K562 (cell line): ENCODE results near the gene KNL1. TPM values are rescaled to one million over a fixed set of nuclear protein-coding genes. Genes with fewer than 3 reads are reported as not detected.

Source experiments
- E2F6 ChIP-seq, 2 experiments: IDR thresholded peaks; 2 replicates each; pipeline ENCODE4 v1.6.1; 2011; ENCODE audit warnings: borderline replicate concordance in 1 of 2, control low read depth in 1 of 2, low read depth in 1 of 2, low read length in 1 of 2, mild to moderate bottlenecking in 1 of 2, mixed read lengths in 1 of 2, moderate library complexity in 1 of 2; ENCODE audit not compliant: insufficient read depth in 1 of 2, insufficient read length in 1 of 2, poor library complexity in 1 of 2, severe bottlenecking in 1 of 2; ENCODE audit errors: extremely low read depth in 1 of 2
- FOXK2 ChIP-seq, 2 experiments: fragments of 450-650 bp; IDR thresholded peaks in 1 of 2; conservative IDR thresholded peaks in 1 of 2; 2 replicates each; pipeline ENCODE4 v1.6.1; 2016; ENCODE audit warnings: low read depth in 2 of 2, mild to moderate bottlenecking in 1 of 2
- GABPA ChIP-seq: fragments of 200-800 bp; sonication (Bioruptor generic); conservative IDR thresholded peaks from 2 replicates; pipeline ENCODE4 v1.6.1; 2016; ENCODE audit warnings: low read depth, missing genetic modification characterization, missing compliant biosample characterization
- HES1 ChIP-seq: fragments of 450-650 bp; IDR thresholded peaks from 2 replicates; pipeline ENCODE4 v1.6.1; 2016; ENCODE audit warnings: low read depth, mild to moderate bottlenecking, moderate library complexity
- KHSRP ChIP-seq: fragments of 450-650 bp; IDR thresholded peaks from 2 replicates; pipeline ENCODE4 v1.6.1; 2017
- RHOXF2B ChIP-seq: fragments of 250-450 bp; sonication (Bioruptor Pico); conservative IDR thresholded peaks from 2 replicates; pipeline ENCODE4 v1.5.1; 2021
- SIRT6 ChIP-seq: IDR thresholded peaks from one replicate; pipeline ENCODE4 v1.6.1; 2012; ENCODE audit warnings: low read depth, mild to moderate bottlenecking, control low read depth, inconsistent platforms, low read length, moderate library complexity
- SP2 ChIP-seq: IDR thresholded peaks from 2 replicates; pipeline ENCODE4 v1.6.1; 2011; ENCODE audit warnings: mild to moderate bottlenecking, low read depth, low read length, moderate library complexity; ENCODE audit not compliant: poor library complexity, severe bottlenecking; ENCODE audit errors: extremely low read depth
- SRF ChIP-seq, 2 experiments: fragments of 250-450, 450-650 bp in 1 of 2; sonication (Bioruptor Pico) in 1 of 2; sonication (generic) in 1 of 2; formaldehyde crosslinking; IDR thresholded peaks; 2 replicates each; pipeline versions ENCODE4 v1.5.0 to v1.5.1; 2020 to 2022; ENCODE audit warnings: mild to moderate bottlenecking in 1 of 2, missing genetic modification reagents in 1 of 2
- STAT5B ChIP-seq: fragments of 250-450 bp; sonication (Bioruptor Pico); IDR thresholded peaks from 2 replicates; pipeline ENCODE4 v1.8.0; 2021; ENCODE audit warnings: mild to moderate bottlenecking, inconsistent platforms
- YY1 ChIP-seq, 3 experiments: IDR thresholded peaks; 2 replicates each; pipeline ENCODE4 v1.6.1; 2011; ENCODE audit warnings: low read length in 2 of 3, mild to moderate bottlenecking in 2 of 3, moderate library complexity in 2 of 3, borderline replicate concordance in 1 of 3, control low read depth in 1 of 3, low read depth in 1 of 3; ENCODE audit not compliant: insufficient read depth in 3 of 3, insufficient replicate concordance in 2 of 3, control insufficient read depth in 1 of 3, insufficient read length in 1 of 3; ENCODE audit errors: extremely low read depth in 1 of 3
- ZBTB11 ChIP-seq, 3 experiments: fragments of 200-800 bp in 1 of 3; fragments of 250-450 bp in 1 of 3; fragments of 450-650 bp in 1 of 3; sonication (Bioruptor Pico) in 1 of 3; sonication (Bioruptor generic) in 1 of 3; formaldehyde crosslinking in 1 of 3; IDR thresholded peaks; 2 replicates each; pipeline versions ENCODE4 v1.6.1 to v1.8.0; 2016 to 2022; ENCODE audit warnings: mild to moderate bottlenecking in 2 of 3, missing genetic modification characterization in 2 of 3, missing compliant biosample characterization in 1 of 3, moderate library complexity in 1 of 3
- ZBTB49 ChIP-seq: sonication (generic); formaldehyde crosslinking; IDR thresholded peaks from 2 replicates; pipeline ENCODE4 v1.8.0; 2022; ENCODE audit warnings: missing genetic modification reagents, mild to moderate bottlenecking, borderline replicate concordance
- ZNF140 ChIP-seq: fragments of 250-450 bp; sonication (Bioruptor Pico); IDR thresholded peaks from 2 replicates; pipeline ENCODE4 v1.8.0; 2021; ENCODE audit warnings: moderate library complexity, mild to moderate bottlenecking, inconsistent platforms
- ZNF143 ChIP-seq: sonication (generic); formaldehyde crosslinking; IDR thresholded peaks from 2 replicates; pipeline ENCODE4 v1.9.0; 2022; ENCODE audit warnings: mild to moderate bottlenecking, missing genetic modification reagents
- ZNF24 ChIP-seq: fragments of 450-650 bp; IDR thresholded peaks from 2 replicates; pipeline ENCODE4 v1.6.1; 2016
- ZNF717 ChIP-seq: fragments of 250-450 bp; sonication (Bioruptor Pico); IDR thresholded peaks from 2 replicates; pipeline ENCODE4 v1.5.0; 2021
- ZNF77 ChIP-seq: fragments of 250-450 bp; sonication (Bioruptor Pico); IDR thresholded peaks from 2 replicates; pipeline ENCODE4 v1.5.0; 2020
- polyA plus RNA-seq, 8 experiments: library from polyadenylated mRNA; depleted of rRNA in 4 of 8; stranded (reverse) in 5 of 8; unstranded in 3 of 8; fragments of >200 nt; fragmentation: Nextera tagmentation in 2 of 8; fragmentation: Illumina TruSeq in 1 of 8; extraction: Ambion mirVana in 2 of 8; extraction: Trizol in 1 of 8; gene quantifications; 2 replicates each; pipeline versions ENCODE4 v1.2.1 to v1.2.3, GENCODE V29; 2011 to 2014; ENCODE audit warnings: inconsistent platforms in 1 of 8, missing spikeins in 1 of 8
- total RNA-seq, 7 experiments: library from RNA; depleted of rRNA in 6 of 7; stranded (reverse); fragments of >200 nt in 6 of 7; fragmentation: Illumina TruSeq in 2 of 7; extraction: Trizol in 2 of 7; gene quantifications; 2 replicates each; pipeline versions ENCODE4 v1.2.1 to v1.2.3, GENCODE V29; 2011 to 2021; ENCODE audit warnings: low replicate concordance in 1 of 7

The KNL1 gene
- total and polyA plus RNA-seq, 9 of the 15 experiments (the other 6 are each of a cell fraction or from before 2014, with no cell fraction given), result 14.5 to 65.4 (median 34.6) TPM

- TF ChIP-seq ZBTB11 (CRISPR knock-in tag; IDR thresholded peaks at IDR 0.05), result no peak
- TF ChIP-seq YY1 (IDR thresholded peaks at IDR 0.05; ENCODE audit: borderline replicate concordance in 1 of 3, control insufficient read depth in 1 of 3, extremely low read depth in 1 of 3, insufficient read depth in 3 of 3, insufficient read length in 1 of 3, insufficient replicate concordance in 2 of 3, low read depth in 1 of 3, low read length in 2 of 3), result peak in 2 of 3 experiments; percentile 25 to 63
- TF ChIP-seq SRF (CRISPR knock-in tag; IDR thresholded peaks at IDR 0.05), result no peak
- peak; percentile 9 to 34 for TF ChIP-seq E2F6 (IDR thresholded peaks at IDR 0.05; ENCODE audit: borderline replicate concordance in 1 of 2, extremely low read depth in 1 of 2, insufficient read depth in 1 of 2, insufficient read length in 1 of 2, low read depth in 1 of 2, low read length in 1 of 2, poor library complexity in 1 of 2, severe bottlenecking in 1 of 2)
- TF ChIP-seq STAT5B (CRISPR knock-in tag), result no peak
- TF ChIP-seq SP2, result peak; percentile 34
- TF ChIP-seq RHOXF2B (CRISPR knock-in tag), result no peak
- peak; percentile 74 for TF ChIP-seq KHSRP
- peak in 1 of 2 experiments; percentile 67; a peak in 1 of 4 replicates for TF ChIP-seq FOXK2 (conservative IDR thresholded peaks at IDR 0.05 in 1 of 2, IDR thresholded peaks at IDR 0.05 in 1 of 2; ENCODE audit: low read depth in 2 of 2)
- no peak for TF ChIP-seq ZBTB49 (CRISPR knock-in tag)
- no peak for TF ChIP-seq HES1
- no peak for TF ChIP-seq ZNF77
- TF ChIP-seq ZNF24, result peak; percentile 56; the same call in 1 of the 2 replicates
- no peak for TF ChIP-seq GABPA
- no peak for TF ChIP-seq ZNF143
- no peak for TF ChIP-seq ZNF717 (CRISPR knock-in tag)
- no peak for TF ChIP-seq ZNF140 (CRISPR knock-in tag)
- no peak for TF ChIP-seq SIRT6
Observed at GRCh38 chr15:40569129-40569953, 24.7 kb upstream of the KNL1 start, which contains the start of gene RPUSD2 (continued).
